GM18873 (cell line): ENCODE results near the gene TPP2.

ENCODE experiments used
- ATAC-seq: cut with Tn5 transposase; IDR thresholded peaks from one replicate; pipeline ENCODE4 v1.9.1; 2021; ENCODE audit warnings: mild to moderate bottlenecking, moderate library complexity, moderate number of reproducible peaks; ENCODE audit not compliant: unreplicated experiment, low FRiP score

TPP2 gene

GRCh38 chr13:102648046-102648445, 51.3 kb downstream of the TPP2 start:
- ATAC-seq, result no peak

- ATAC-seq, result no peak
Observed at GRCh38 chr13:102650444-102650843, 53.7 kb downstream of the TPP2 start.

GRCh38 chr13:102651392-102651791, 54.6 kb downstream of the TPP2 start:
- no peak for ATAC-seq

GRCh38 chr13:102651892-102652291, 55.1 kb downstream of the TPP2 start:
- no peak for ATAC-seq

- no peak for ATAC-seq
Observed at GRCh38 chr13:102654756-102655155, 58.0 kb downstream of the TPP2 start.

GRCh38 chr13:102657630-102658029, 60.8 kb downstream of the TPP2 start:
- no peak for ATAC-seq

GRCh38 chr13:102658660-102659059, 61.9 kb downstream of the TPP2 start:
- ATAC-seq, result no peak

GRCh38 chr13:102659168-102659713, 62.5 kb downstream of the TPP2 start:
- ATAC-seq, result no peak

- no peak for ATAC-seq
Observed at GRCh38 chr13:102667023-102667422, 70.2 kb downstream of the TPP2 start.

- ATAC-seq, result no peak
Observed at GRCh38 chr13:102667911-102668310, 71.1 kb downstream of the TPP2 start.

GRCh38 chr13:102670130-102670529, 73.3 kb downstream of the TPP2 start:
- no peak for ATAC-seq

GRCh38 chr13:102675115-102675514, 78.3 kb downstream of the TPP2 start:
- no peak for ATAC-seq

GRCh38 chr13:102677122-102677521, 80.3 kb downstream of the TPP2 start:
- no peak for ATAC-seq

GRCh38 chr13:102678339-102679107, 81.7 kb downstream of the TPP2 start:
- no peak for ATAC-seq

- no peak for ATAC-seq
Observed at GRCh38 chr13:102679449-102680132, 82.8 kb downstream of the TPP2 start.

GRCh38 chr13:102680133-102680717, 83.4 kb downstream of the TPP2 start:
- ATAC-seq, result no peak

- no peak for ATAC-seq
Observed at GRCh38 chr13:102680842-102681740, 84.3 kb downstream of the TPP2 start.

- ATAC-seq, result no peak
Observed at GRCh38 chr13:102682211-102682610, 85.4 kb downstream of the TPP2 start.

- no peak for ATAC-seq
Observed at GRCh38 chr13:102682727-102683126, 85.9 kb downstream of the TPP2 start.

GRCh38 chr13:102683637-102684036, 86.9 kb downstream of the TPP2 start:
- ATAC-seq, result no peak
